Measurements from ENCODE around the gene AUNIP.

DNA sequence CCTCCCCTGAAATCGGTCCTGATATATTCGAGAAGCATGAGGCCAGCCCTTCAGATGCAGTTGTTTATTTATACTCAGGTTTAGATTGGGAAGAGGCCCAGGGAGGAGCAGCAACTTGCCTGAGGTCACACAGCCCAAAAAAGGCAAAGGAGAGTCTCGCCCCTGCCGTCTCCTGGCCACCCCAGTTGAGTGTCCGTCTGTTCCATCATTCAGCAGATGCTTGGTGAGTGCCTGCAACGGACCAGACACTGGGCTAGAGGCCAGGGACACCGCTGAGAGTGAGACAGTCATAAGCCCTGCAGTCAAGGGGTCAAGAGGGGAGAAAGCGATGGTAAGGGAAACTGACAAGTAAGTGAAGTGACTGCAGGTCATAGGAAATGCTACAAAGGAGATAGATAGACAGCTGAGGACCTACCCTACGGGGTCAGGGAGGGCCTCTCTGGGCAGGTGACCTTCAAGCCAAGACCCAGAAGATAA lies 74.6 kb downstream of the AUNIP start:
- TF ChIP-seq MYBL2 (CRISPR knock-in tag; IDR thresholded peaks at IDR 0.05): no peak
- TF ChIP-seq CTCF (IDR thresholded peaks at IDR 0.05): no peak
- TF ChIP-seq JUN (CRISPR knock-in tag; IDR thresholded peaks at IDR 0.05): no peak
- TF ChIP-seq CBFB (CRISPR knock-in tag; IDR thresholded peaks at IDR 0.05; ENCODE audit: low read depth): no peak
- TF ChIP-seq SP1 (CRISPR knock-in tag; conservative IDR thresholded peaks at IDR 0.05): no peak
- TF ChIP-seq MLX (CRISPR knock-in tag; IDR thresholded peaks at IDR 0.05): no peak
- TF ChIP-seq HMGXB4 (CRISPR knock-in tag; IDR thresholded peaks at IDR 0.05): no peak
- no peak for TF ChIP-seq NR2C2 (CRISPR knock-in tag; IDR thresholded peaks at IDR 0.05)
- TF ChIP-seq NR1H2 (CRISPR knock-in tag; IDR thresholded peaks at IDR 0.05): no peak
- TF ChIP-seq ZNF416 (CRISPR knock-in tag; IDR thresholded peaks at IDR 0.05): no peak
- TF ChIP-seq FOXP1 (CRISPR knock-in tag; IDR thresholded peaks at IDR 0.05; ENCODE audit: borderline replicate concordance): no peak
- TF ChIP-seq CREB1 (CRISPR knock-in tag; IDR thresholded peaks at IDR 0.05): no peak
- TF ChIP-seq, protein P1, sequence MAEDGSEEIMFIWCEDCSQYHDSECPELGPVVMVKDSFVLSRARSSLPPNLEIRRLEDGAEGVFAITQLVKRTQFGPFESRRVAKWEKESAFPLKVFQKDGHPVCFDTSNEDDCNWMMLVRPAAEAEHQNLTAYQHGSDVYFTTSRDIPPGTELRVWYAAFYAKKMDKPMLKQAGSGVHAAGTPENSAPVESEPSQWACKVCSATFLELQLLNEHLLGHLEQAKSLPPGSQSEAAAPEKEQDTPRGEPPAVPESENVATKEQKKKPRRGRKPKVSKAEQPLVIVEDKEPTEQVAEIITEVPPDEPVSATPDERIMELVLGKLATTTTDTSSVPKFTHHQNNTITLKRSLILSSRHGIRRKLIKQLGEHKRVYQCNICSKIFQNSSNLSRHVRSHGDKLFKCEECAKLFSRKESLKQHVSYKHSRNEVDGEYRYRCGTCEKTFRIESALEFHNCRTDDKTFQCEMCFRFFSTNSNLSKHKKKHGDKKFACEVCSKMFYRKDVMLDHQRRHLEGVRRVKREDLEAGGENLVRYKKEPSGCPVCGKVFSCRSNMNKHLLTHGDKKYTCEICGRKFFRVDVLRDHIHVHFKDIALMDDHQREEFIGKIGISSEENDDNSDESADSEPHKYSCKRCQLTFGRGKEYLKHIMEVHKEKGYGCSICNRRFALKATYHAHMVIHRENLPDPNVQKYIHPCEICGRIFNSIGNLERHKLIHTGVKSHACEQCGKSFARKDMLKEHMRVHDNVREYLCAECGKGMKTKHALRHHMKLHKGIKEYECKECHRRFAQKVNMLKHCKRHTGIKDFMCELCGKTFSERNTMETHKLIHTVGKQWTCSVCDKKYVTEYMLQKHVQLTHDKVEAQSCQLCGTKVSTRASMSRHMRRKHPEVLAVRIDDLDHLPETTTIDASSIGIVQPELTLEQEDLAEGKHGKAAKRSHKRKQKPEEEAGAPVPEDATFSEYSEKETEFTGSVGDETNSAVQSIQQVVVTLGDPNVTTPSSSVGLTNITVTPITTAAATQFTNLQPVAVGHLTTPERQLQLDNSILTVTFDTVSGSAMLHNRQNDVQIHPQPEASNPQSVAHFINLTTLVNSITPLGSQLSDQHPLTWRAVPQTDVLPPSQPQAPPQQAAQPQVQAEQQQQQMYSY (CRISPR knock-in tag; IDR thresholded peaks at IDR 0.05): no peak

Data from WTC11 (cell line).